Ammon's horn (tissue), 1 donor: Measurements from ENCODE around the gene ZNF81.
"Not testable (repeated sequence)": the region's sequence is repeated elsewhere in the genome, so short reads cannot be mapped to it uniquely, and the experiment has no call there.

Experiments
- DNase-seq: peaks from one replicate; pipeline ENCODE4 v3.0.0-alpha.2; 2016; ENCODE audit warnings: low spot score

Gene ZNF81

DNA sequence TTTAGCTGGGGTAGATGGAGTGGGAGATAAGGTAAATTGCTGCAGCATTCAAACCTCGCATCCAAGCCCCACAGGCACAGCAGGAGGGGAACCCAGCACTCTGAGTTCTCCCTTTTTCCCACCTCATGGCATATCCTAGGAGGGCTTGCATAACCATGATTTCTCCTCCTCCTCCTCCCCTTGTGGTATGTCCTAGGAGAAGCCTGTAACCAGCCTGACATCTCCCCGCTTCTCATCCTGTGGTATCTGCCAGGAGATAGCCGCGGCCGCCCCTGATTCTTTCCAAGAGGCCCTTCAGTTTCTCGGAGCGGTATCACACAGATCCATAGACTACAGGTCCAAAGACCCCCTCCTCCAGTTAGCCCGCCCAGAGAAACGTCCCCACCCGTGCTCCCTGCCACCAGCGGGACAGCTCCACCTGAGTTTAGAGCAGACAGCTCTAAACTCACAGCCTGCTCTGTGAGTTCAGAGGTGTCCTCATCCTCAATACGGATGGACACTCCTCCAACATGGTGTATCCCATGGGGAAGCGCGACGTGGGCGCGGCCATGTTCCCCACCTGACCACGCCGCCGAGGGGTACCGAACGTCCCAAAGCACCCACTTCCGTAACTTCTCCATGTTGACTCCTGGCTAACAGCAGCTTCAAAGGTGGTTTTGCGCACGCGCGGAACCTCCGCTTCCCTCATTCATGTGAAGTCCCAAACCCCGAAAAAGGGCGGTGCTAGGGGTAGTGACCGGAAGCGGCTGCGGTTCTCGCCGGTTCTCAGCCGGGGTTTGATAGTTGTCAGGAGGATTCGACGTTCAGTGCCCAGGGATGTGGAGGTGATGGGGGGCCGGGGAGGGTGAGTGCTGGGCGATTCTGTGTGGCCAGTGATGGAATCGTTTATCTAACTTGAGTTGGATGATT, at the start of gene ZNF81:
Gene ZNF81 (plus strand): TSS at position 739 of the 909 bp plus-strand sequence. CDS start 9,366 bp downstream, outside the sequence.
- peak; percentile 94 for DNase-seq

GRCh38 chrX:47796433-47796906, 40.2 kb upstream of the ZNF81 start:
- DNase-seq, result no peak

DNA sequence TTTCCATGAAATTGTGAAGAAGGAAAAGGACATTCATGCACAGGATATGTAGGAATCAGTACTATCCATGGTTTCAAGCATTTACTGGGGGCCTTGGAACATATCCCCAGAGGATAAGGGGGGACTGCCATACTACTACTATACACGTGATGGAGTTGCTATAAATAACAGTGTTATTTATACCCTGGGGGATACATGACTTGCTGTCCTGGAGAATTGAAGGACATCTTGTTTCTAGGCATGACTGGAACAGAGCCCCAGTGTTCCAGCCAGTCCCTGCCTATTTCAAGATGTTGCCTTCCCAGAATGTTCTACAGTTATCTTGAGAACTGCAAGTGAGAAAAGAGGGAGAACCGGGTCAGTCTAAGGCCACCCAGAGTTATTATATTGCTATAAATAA, 39.6 kb upstream of the ZNF81 start:
- no peak for DNase-seq

DNA sequence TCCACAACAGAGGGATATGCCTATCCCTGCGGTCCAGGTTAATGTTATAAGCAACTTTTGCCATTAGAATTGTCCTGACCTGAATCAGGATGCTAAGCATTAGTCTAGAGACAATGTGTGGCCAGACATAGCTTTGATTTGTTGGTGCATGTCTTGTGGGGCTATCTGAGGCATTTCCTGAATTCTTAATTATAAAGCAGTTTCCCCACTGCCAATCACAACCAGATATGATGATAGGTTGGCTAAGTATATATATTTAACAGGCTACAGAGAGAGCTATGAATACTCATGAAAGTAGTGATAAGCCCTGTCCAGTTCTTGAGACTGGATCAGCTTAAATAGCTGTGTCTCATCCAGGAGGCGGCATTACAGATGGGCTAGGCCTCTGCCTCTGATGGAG, 37.8 kb upstream of the ZNF81 start:
- no peak for DNase-seq

- peak; percentile 16 for DNase-seq
Observed at GRCh38 chrX:47802589-47802988, 34.1 kb upstream of the ZNF81 start.

GRCh38 chrX:47803103-47803502, 33.6 kb upstream of the ZNF81 start:
- not testable (repeated sequence) for DNase-seq

DNA sequence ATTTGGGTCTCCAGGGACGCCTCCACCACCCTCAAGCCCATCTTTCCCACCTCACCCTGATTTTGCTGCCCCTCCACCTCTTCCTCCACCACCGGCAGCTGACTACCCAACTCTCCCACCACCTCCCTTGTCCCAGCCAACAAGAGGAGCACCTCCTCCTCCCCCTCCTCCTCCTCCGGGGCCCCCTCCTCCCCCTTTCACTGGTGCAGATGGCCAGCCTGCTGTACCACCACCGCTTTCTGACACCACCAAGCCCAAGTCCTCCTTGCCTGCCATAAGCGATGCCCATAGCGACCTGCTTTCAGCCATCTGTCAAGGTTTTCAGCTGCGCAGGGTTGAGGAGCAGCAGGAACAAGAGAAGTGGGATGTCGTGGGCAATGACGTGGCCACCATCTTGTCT, 32.4 kb upstream of the ZNF81 start:
- DNase-seq, result no peak

DNA sequence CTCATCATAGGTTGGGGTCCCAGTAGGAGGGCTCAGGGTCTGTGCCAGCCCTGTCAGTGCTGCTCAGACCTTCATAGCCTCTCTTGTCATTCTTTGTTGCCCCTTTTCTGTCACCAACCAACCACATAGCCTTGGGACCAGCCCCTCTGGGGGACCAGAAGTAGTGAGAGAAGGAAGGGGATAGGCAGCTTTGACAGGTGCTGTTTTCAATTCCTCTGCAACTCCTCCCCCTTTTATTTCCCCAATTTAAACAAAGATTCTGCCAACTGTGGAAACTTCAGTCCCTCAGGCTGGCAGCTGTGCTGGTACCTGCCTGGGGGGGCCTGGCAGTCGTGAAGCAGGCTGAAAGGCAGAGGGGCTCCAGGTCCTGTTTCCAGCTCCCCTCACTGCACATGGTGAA, 30.9 kb upstream of the ZNF81 start:
- DNase-seq, result not testable (repeated sequence)

DNA sequence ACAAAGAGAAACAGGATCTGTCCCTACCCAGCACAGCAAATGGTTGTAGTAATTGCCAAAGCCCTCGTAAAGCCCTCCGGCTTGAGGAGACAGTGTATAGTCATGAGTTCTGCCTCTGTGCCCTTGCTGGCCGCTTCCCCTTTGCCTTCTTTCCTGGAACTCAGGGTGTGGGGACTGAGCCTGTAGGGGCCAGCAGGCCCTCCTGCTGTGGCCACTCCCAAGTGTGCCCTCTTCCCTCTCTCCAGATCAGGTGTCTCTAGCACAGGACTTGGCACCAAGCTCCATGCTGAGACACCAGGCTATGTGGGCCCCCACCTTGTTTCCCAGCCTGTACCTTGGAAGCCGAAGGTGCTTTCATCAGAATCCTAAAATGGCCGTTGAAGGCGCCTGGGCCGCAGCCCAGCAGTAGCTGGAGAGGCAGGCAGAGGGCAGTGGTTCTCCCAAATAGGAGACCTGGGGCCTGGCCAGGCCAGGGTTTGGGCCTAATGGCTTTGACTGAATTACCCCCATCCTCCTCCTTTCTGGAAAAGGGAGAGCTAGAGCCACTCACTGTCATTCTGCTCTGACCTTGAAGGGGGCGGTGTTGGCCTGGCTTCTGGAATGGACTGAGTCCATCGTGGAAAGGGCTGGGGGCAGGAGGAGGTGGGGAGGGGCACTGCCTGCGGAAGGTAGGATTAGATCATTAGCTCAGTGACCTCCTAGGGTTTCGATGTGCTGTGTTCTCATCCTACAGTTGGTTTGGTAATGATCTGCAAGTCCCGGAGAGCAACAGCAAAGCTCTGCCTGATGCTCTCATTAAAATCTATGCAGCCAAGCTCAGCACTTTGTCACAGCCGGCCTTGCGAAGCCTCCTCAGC, 30.1 kb upstream of the ZNF81 start:
- not testable (repeated sequence) for DNase-seq

GRCh38 chrX:47807272-47807538, 29.5 kb upstream of the ZNF81 start:
- DNase-seq, result not testable (repeated sequence)

DNA sequence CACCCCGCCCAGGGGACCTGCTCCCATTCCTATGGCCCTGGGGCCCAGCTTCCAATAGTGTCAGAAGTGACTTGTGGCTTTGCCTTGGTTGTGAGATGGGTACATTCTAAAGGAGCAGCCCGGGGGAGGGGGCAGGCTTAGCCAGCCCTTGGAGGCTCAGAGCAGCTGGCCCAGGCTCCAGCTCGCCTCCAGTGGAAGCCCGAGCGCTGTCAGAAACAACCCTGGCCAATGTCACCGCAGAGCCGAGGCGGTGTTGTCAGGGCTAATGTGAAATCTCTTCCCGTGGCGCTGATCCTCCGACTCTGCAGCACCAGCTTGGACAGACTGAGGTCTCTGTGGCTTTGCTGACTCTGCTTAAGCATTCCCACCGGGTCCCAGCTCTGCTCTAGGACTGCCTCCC, 29.2 kb upstream of the ZNF81 start:
- no peak for DNase-seq

DNA sequence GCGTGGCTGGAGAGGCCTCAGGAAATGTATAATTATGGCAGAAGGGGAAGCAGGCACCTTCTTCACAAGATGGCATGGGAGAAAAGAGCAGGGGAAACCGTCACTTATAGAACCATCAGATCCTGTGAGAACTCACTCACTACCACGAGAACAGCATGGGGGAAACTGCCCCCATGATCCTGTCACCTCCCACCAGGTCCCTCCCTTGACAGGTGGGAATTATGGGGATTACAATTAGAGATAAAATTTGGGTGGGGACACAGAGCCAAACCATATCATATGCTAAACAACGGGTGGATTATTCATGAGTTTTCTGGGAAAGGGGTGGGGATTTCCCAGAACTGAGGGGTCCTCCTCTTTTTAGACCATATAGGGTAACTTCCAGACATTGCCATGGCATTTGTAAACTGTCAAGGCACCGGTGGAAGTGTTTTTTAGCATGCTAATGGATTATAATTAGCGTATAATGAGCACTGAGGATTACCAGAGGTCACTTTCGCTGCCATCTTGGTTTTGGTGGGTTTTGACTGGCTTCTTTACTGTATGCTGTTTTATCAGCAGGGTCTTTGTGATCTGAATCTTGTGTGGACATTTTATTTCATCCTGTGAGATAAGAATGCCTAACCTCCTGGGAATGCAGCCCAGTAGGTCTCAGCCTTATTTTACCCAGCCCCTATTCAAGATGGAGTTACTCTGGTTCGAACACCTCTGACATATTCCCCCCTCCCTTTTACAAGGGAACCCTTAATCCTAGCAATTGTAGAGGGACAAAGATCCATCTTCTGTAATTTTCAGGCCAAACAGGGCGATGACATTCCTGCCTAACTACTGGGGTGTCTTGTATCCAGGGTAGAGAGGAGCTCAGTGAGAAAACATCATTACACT, 27.6 kb upstream of the ZNF81 start:
- DNase-seq, result no peak

- no peak for DNase-seq
Observed at GRCh38 chrX:47814851-47815250, 21.9 kb upstream of the ZNF81 start.

- DNase-seq, result no peak
Observed at GRCh38 chrX:47815901-47816845, 20.5 kb upstream of the ZNF81 start.

DNA sequence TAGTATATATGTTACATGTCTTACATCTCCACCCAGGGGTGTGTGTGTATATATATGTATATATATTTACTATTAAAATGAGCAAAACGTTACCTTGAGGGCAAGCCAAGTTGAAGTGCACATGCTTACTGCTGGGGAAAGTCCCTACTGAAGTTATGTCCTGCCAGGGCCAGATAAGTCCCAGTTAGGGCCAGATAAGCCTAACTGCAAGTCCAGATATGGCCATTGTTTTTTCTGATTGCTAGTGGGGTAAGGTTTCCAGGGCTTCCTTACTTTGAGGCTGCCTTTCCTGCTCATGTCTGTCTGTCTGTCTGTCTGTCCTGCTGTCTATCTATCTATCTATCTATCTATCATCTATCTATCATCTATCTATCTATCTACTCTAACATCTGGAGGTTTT, 19.3 kb upstream of the ZNF81 start:
- no peak for DNase-seq

- DNase-seq, result no peak
Observed at GRCh38 chrX:47817897-47818296, 18.8 kb upstream of the ZNF81 start.

- no peak for DNase-seq
Observed at GRCh38 chrX:47828984-47829383, 7.7 kb upstream of the ZNF81 start.

DNA sequence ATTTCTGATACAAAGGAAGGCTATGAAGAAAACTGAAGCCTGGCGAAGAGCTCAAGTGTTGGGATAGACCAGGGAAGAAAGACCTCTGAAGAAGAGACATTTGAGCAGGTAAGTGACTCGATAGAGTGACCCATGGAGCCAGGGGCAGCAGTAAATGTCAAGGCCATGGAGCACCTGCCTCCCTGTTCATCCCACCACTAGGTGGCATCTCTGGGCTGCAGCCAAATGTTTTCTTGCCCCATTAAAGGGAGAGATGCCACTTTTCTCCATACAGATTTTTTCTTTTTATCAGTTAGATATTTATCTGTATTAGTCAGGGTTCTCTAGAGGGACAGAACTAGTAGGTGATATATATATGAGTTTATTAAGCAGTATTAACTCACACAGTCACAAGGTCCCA, 4.9 kb upstream of the ZNF81 start:
- peak; percentile 6 for DNase-seq

DNA sequence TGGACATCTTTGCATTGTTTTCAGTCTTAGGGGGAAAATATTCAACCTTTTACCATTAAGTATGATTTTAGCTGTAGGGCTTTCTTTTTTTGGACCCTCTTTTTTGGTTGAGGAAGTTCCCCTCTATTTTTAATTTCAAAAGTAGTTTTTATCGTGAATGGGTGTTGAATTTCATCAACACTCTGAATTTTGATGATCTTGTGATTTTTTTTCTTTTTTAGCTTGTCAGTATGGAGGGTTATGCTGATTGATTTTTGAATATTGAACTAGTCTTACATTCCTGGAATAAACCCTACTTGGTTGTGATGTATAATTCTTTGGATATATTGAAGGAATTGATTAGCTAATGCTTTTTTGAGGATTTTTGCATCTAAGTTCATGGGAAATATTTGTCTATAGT, 1.7 kb downstream of the ZNF81 start:
- DNase-seq, result no peak

GRCh38 chrX:47840111-47840510, 3.4 kb downstream of the ZNF81 start:
- no peak for DNase-seq

DNA sequence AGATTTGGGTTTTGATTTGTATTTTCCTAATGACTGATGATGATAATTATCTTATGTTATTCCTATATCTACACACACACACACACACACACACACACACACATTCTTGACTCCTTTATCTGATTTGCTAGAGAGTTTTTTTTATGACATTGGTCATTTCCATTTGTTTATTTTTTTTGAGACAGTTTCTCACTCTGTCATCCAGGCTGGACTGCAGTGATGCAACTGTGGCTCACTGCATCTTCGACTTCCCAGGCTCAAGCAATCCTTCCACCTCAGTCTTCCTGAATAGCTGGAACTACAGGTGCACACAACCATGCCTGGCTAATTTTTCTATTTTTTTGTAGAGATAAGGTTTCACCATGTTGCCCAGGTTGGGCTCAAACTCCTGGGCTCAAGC, 6.7 kb downstream of the ZNF81 start:
- no peak for DNase-seq
